Natural killer cell (primary cell): Measurements from ENCODE around the gene JUP. TPM values are rescaled to one million over a fixed set of nuclear protein-coding genes. Genes with fewer than 3 reads are reported as not detected.

Experiments
- ATAC-seq, 3 donors: fragments of 150-1000 bp in 2 of 3; fragments of 200-7000 bp in 1 of 3; cut with Tn5 transposase; 1 replicate in 1 of 3; 2 replicates in 2 of 3; pipeline ENCODE4 v1.10.0; 2021; ENCODE audit warnings: mild to moderate bottlenecking in 2 of 3, moderate library complexity in 2 of 3
- DNase-seq, 2 donors: peaks; one replicate each; pipeline versions ENCODE4 v3.0.0 to v3.0.0-alpha.2; 2013 to 2021; ENCODE audit warnings: mixed read lengths in 1 of 2
- H3K27ac ChIP-seq: one replicate; pipeline ENCODE4 v1.5.1; 2013; ENCODE audit warnings: mild to moderate bottlenecking, low read length
- H3K27me3 ChIP-seq: one replicate; pipeline ENCODE4 v1.6.1; 2013; ENCODE audit warnings: low read length; ENCODE audit not compliant: control insufficient read depth, insufficient read depth
- H3K36me3 ChIP-seq: one replicate; pipeline ENCODE4 v1.6.1; 2013; ENCODE audit warnings: low read length; ENCODE audit not compliant: control insufficient read depth, insufficient read depth
- H3K4me1 ChIP-seq: one replicate; pipeline ENCODE4 v1.6.1; 2013; ENCODE audit warnings: low read length; ENCODE audit not compliant: control insufficient read depth, insufficient read depth
- H3K4me3 ChIP-seq: one replicate; pipeline ENCODE4 v1.5.1; 2013; ENCODE audit warnings: low read length
- H3K9me3 ChIP-seq: one replicate; pipeline ENCODE4 v1.6.1; 2013; ENCODE audit warnings: low read length; ENCODE audit not compliant: control insufficient read depth, insufficient read depth
- H3K27ac Mint-ChIP-seq, 2 donors: one replicate each; pipeline ENCODE4 v1.8.0; 2022; ENCODE audit warnings: mild to moderate bottlenecking in 2 of 2, mixed read lengths in 2 of 2, moderate library complexity in 1 of 2
- H3K27me3 Mint-ChIP-seq, 2 donors: one replicate each; pipeline ENCODE4 v1.8.0; 2022; ENCODE audit warnings: low read depth in 2 of 2, mixed read lengths in 2 of 2
- H3K36me3 Mint-ChIP-seq: one replicate; pipeline ENCODE4 v1.8.0; 2022; ENCODE audit warnings: mixed read lengths
- H3K4me1 Mint-ChIP-seq, 2 donors: one replicate each; pipeline ENCODE4 v1.8.0; 2022; ENCODE audit warnings: mixed read lengths in 2 of 2
- H3K4me3 Mint-ChIP-seq: one replicate; pipeline ENCODE4 v1.8.0; 2022; ENCODE audit warnings: mild to moderate bottlenecking, moderate library complexity, mixed read lengths
- H3K9me3 Mint-ChIP-seq, 2 donors: one replicate each; pipeline ENCODE4 v1.8.0; 2022; ENCODE audit warnings: mixed read lengths in 2 of 2
- CTCF ChIP-seq: fragments of 200-600 bp; IDR thresholded peaks from one replicate; pipeline ENCODE4 v1.8.0; 2022; ENCODE audit warnings: antibody characterized with exemption
- WGBS: methylation state at CpG from one replicate; pipeline ENCODE4 v1.1.7; 2013; ENCODE audit warnings: missing lambda C conversion rate; ENCODE audit not compliant: insufficient coverage; 5-methylcytosine and 5-hydroxymethylcytosine counted together
- intact Hi-C: fragments of 100-400 bp; cut with micrococcal nuclease; formaldehyde crosslinking; loops from one replicate; pipeline ENCODE4 v1.14.2; 2022
- total RNA-seq, 4 donors: library from RNA; stranded (reverse); fragments of 120-200 nt in 1 of 4; gene quantifications; one replicate each; pipeline versions ENCODE4 v1.2.3 to v1.2.4, GENCODE V29; 2013 to 2022

Gene JUP
- total RNA-seq, 3 donors from 2014 or later (not counting 1 experiment from before 2014, with no cell fraction given), result 1.8 to 12.1 (median 2.0) TPM

- TF ChIP-seq CTCF, result no peak
- DNase-seq (no peak), ATAC-seq (no peak)
- Histone ChIP-seq H3K27ac (no peak within 1 kb of the TSS), H3K27me3 (no peaks in the 10 kb centered on the region), H3K36me3 (no peaks in the 10 kb centered on the region), H3K9me3 (no peaks in the 10 kb centered on the region), H3K4me1 (no peaks in the 10 kb centered on the region), H3K4me3 (no peak within 1 kb of the TSS)
- H3K36me3 Mint-ChIP-seq, result no peaks in the 10 kb centered on the region
- no peak within 1 kb of the TSS for H3K27ac Mint-ChIP-seq
- H3K4me1 Mint-ChIP-seq, result no peaks in the 10 kb centered on the region
- H3K9me3 Mint-ChIP-seq, result no peaks in the 10 kb centered on the region
- peaks cover 8 to 20% of the 10 kb centered on the region in 2 donors for H3K27me3 Mint-ChIP-seq
- 89% methylated on average over 12 of the region's 12 CpGs for WGBS
- intact Hi-C loops, result no loop called here
- no peak within 1 kb of the TSS for H3K4me3 Mint-ChIP-seq
Measured at GRCh38 chr17:41711669-41712400, 74.7 kb downstream of the JUP start, which contains the start of gene GAST. Gene GAST, plus strand, starts transcription at chr17:41712331. Its CDS starts 3,106 bp downstream, at chr17:41715437.

GRCh38 chr17:41710472-41711090 lies 75.9 kb downstream of the JUP start:
- Histone ChIP-seq H3K9me3 (no peaks in the 10 kb centered on the region), H3K4me3 (no peak overlapping the region), H3K27ac (no peak overlapping the region), H3K36me3 (no peaks in the 10 kb centered on the region), H3K27me3 (no peaks in the 10 kb centered on the region), H3K4me1 (no peaks in the 10 kb centered on the region)
- WGBS, result 28% methylated on average over 8 of the region's 8 CpGs
- intact Hi-C loops, result no loop called here
- no peaks in the 10 kb centered on the region for H3K4me1 Mint-ChIP-seq
- H3K9me3 Mint-ChIP-seq, result no peaks in the 10 kb centered on the region
- H3K27me3 Mint-ChIP-seq, result peaks cover 8 to 20% of the 10 kb centered on the region in 2 donors
- no peaks in the 10 kb centered on the region for H3K36me3 Mint-ChIP-seq
- ATAC-seq (no peak), DNase-seq (no peak)
- no peak overlapping the region for H3K4me3 Mint-ChIP-seq
- no peak overlapping the region for H3K27ac Mint-ChIP-seq
- no peak for TF ChIP-seq CTCF

GRCh38 chr17:41707803-41708669 lies 78.5 kb downstream of the JUP start:
- no peak for TF ChIP-seq CTCF
- Mint-ChIP-seq H3K27ac (no peak overlapping the region), H3K27me3 (peaks cover 13 to 20% of the 10 kb centered on the region in 2 donors), H3K9me3 (no peaks in the 10 kb centered on the region), H3K4me3 (no peak overlapping the region), H3K36me3 (no peaks in the 10 kb centered on the region), H3K4me1 (no peaks in the 10 kb centered on the region)
- intact Hi-C loops, result no loop called here
- Histone ChIP-seq H3K4me1 (no peaks in the 10 kb centered on the region), H3K4me3 (no peak overlapping the region), H3K27ac (no peak overlapping the region), H3K27me3 (no peaks in the 10 kb centered on the region), H3K9me3 (no peaks in the 10 kb centered on the region), H3K36me3 (no peaks in the 10 kb centered on the region)
- WGBS, result 81% methylated on average over 9 of the region's 10 CpGs
- ATAC-seq (no peak), DNase-seq (no peak)
